Loucy (cell line): ENCODE data around the gene STRIP2.

Experiments
- EZH2phosphoT487 ChIP-seq: fragments of 200-600 bp; IDR thresholded peaks from 2 replicates; pipeline ENCODE4 v1.6.1; 2018; ENCODE audit warnings: antibody characterized with exemption, mild to moderate bottlenecking, moderate library complexity, borderline replicate concordance
- TF ChIP-seq, protein P1 (sequence below): fragments of 200-600 bp; sonication (generic); conservative IDR thresholded peaks from 2 replicates; pipeline ENCODE4 v1.5.1; 2014; ENCODE audit warnings: mild to moderate bottlenecking, antibody characterized with exemption, low read length

DNA sequence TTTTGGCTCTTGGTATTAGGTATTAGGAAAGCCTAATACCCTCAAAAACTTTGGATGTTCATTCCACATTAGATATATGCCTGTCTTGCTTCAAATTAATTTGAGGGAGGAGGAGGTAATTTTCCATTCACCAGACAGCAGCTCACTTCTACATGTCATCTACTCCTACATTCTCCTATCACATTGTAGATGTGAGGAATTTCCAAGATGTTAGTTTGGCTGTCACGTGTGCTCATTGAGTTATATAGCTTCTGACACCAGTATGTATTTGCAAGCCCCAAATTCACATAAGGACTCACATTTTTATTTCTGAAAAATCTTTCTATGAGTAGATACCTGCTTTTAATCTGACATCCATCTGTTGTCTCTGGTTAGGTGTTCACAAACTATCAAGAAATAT is 45.6 kb downstream of the STRIP2 start:
- TF ChIP-seq, protein P1, sequence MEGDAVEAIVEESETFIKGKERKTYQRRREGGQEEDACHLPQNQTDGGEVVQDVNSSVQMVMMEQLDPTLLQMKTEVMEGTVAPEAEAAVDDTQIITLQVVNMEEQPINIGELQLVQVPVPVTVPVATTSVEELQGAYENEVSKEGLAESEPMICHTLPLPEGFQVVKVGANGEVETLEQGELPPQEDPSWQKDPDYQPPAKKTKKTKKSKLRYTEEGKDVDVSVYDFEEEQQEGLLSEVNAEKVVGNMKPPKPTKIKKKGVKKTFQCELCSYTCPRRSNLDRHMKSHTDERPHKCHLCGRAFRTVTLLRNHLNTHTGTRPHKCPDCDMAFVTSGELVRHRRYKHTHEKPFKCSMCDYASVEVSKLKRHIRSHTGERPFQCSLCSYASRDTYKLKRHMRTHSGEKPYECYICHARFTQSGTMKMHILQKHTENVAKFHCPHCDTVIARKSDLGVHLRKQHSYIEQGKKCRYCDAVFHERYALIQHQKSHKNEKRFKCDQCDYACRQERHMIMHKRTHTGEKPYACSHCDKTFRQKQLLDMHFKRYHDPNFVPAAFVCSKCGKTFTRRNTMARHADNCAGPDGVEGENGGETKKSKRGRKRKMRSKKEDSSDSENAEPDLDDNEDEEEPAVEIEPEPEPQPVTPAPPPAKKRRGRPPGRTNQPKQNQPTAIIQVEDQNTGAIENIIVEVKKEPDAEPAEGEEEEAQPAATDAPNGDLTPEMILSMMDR = no peak
- no peak for TF ChIP-seq EZH2phosphoT487
